ENCODE data around the gene PRR5L. TPM values are rescaled to one million over a fixed set of nuclear protein-coding genes. Genes with fewer than 3 reads are reported as not detected.

PRR5L gene
- total and polyA plus RNA-seq, 9 of the 15 experiments (the other 6 are each of a cell fraction or from before 2014, with no cell fraction given): 0.11 to 0.60 (median 0.36) TPM; not detected in 2

- no peak overlapping the region for H2AFZ ChIP-seq (ENCODE audit: low read depth, low read length)
- in situ Hi-C loops (cut with MboI): no loop called here
- 94% methylated on average over 5 of the region's 5 CpGs for WGBS (ENCODE audit: insufficient coverage, low coverage, missing lambda C conversion rate)
- H3K9ac ChIP-seq (ENCODE audit: insufficient read depth in 1 of 2, low read depth in 2 of 2, low read length in 2 of 2): no peak overlapping the region
- ChIA-PET CTCF (ENCODE audit: low intra/inter-chr PET ratio) (interaction anchor here (0.6 kb wide), 1 partner anchor 436 kb away, joined by 3 read pairs; no protein-coding TSS in a partner anchor), POLR2A (interaction anchor here (1.4 to 2.9 kb wide), 2 partner anchors 10 kb away, joined by 3 to 9 read pairs; no protein-coding TSS in a partner anchor)
- DNase-seq (ENCODE audit: extremely low read depth in 1 of 4, low spot score in 3 of 4): no peak
- no peaks in the 10 kb centered on the region for H3K4me1 ChIP-seq (replicated peaks in 1 of 2; ENCODE audit: control insufficient read depth in 2 of 2, insufficient read depth in 2 of 2, low read length in 2 of 2)
- H3K4me3 ChIP-seq: no peak overlapping the region
- ATAC-seq: no peak
- H3K9me1 ChIP-seq (ENCODE audit: control insufficient read depth, insufficient read depth, low read length): no peaks in the 10 kb centered on the region
- H3K27ac ChIP-seq (ENCODE audit: extremely low read depth, low read depth, low read length): no peak overlapping the region
- intact Hi-C loops (cut with micrococcal nuclease): no loop called here
- no TSS peak for BruUV-seq (replicated peaks)
- H3K4me2 ChIP-seq (ENCODE audit: insufficient read depth, low read length): no peak overlapping the region
- H3K79me2 ChIP-seq (ENCODE audit: control insufficient read depth, insufficient read depth, low read length): no peaks in the 10 kb centered on the region
- no peaks in the 10 kb centered on the region for H4K20me1 ChIP-seq (replicated peaks; ENCODE audit: control insufficient read depth, insufficient read depth, low read length)
- no peak for FAIRE-seq
- no peaks in the 10 kb centered on the region for H3K9me3 ChIP-seq (replicated peaks; ENCODE audit: control insufficient read depth, insufficient read depth, low read depth, low read length)
- no peaks in the 10 kb centered on the region for H3K27me3 ChIP-seq (ENCODE audit: control insufficient read depth in 2 of 2, insufficient read depth in 2 of 2, low read length in 2 of 2)
- H3K36me3 ChIP-seq (ENCODE audit: control insufficient read depth, insufficient read depth, low read length): peaks cover 72% of the 10 kb centered on the region
- TF ChIP-seq ADNP (tag; IDR thresholded peaks at IDR 0.05): no peak
Measured at GRCh38 chr11:36488096-36488495, 192.0 kb downstream of the PRR5L start.

GRCh38 chr11:36490026-36490806 lies 194.1 kb downstream of the PRR5L start:
- no peak for TF ChIP-seq CREM (IDR thresholded peaks at IDR 0.05; ENCODE audit: low read depth)
- no peaks in the 10 kb centered on the region for H3K79me2 ChIP-seq (ENCODE audit: control insufficient read depth, insufficient read depth, low read length)
- ChIA-PET POLR2A (no interaction called here), CTCF (ENCODE audit: low intra/inter-chr PET ratio) (interaction anchor here (1.1 kb wide), 1 partner anchor 186 kb away, joined by 3 read pairs; no protein-coding TSS in a partner anchor)
- H2AFZ ChIP-seq (ENCODE audit: low read depth, low read length): no peak overlapping the region
- no peaks in the 10 kb centered on the region for H3K4me1 ChIP-seq (replicated peaks in 1 of 2; ENCODE audit: control insufficient read depth in 2 of 2, insufficient read depth in 2 of 2, low read length in 2 of 2)
- H3K9me1 ChIP-seq (ENCODE audit: control insufficient read depth, insufficient read depth, low read length): no peaks in the 10 kb centered on the region
- no peak overlapping the region for H3K9ac ChIP-seq (ENCODE audit: insufficient read depth in 1 of 2, low read depth in 2 of 2, low read length in 2 of 2)
- WGBS (ENCODE audit: insufficient coverage, low coverage, missing lambda C conversion rate): 90% methylated on average over 16 of the region's 16 CpGs
- no TSS peak for BruUV-seq (replicated peaks)
- no peak for ATAC-seq
- H3K4me2 ChIP-seq (ENCODE audit: insufficient read depth, low read length): no peak overlapping the region
- no peaks in the 10 kb centered on the region for H3K9me3 ChIP-seq (replicated peaks; ENCODE audit: control insufficient read depth, insufficient read depth, low read depth, low read length)
- no peaks in the 10 kb centered on the region for H4K20me1 ChIP-seq (replicated peaks; ENCODE audit: control insufficient read depth, insufficient read depth, low read length)
- in situ Hi-C loops (cut with MboI) (loop anchor here (5.0 kb wide), 1 partner anchor 183 kb away; no protein-coding TSS in a partner anchor), intact Hi-C loops (cut with micrococcal nuclease) (loop anchor here (5.0 kb wide), 1 partner anchor 183 kb away; no protein-coding TSS in a partner anchor)
- H3K4me3 ChIP-seq: no peak overlapping the region
- no peak for FAIRE-seq
- peaks cover 84% of the 10 kb centered on the region for H3K36me3 ChIP-seq (ENCODE audit: control insufficient read depth, insufficient read depth, low read length)
- no peaks in the 10 kb centered on the region for H3K27me3 ChIP-seq (ENCODE audit: control insufficient read depth in 2 of 2, insufficient read depth in 2 of 2, low read length in 2 of 2)
- no peak overlapping the region for H3K27ac ChIP-seq (ENCODE audit: extremely low read depth, low read depth, low read length)
- DNase-seq (ENCODE audit: extremely low read depth in 1 of 4, low spot score in 3 of 4): no peak

Measured in K562 (cell line).